ENCODE measurements around the gene GRIP1.
"Not testable (repeated sequence)": the region's sequence is repeated elsewhere in the genome, so short reads cannot be mapped to it uniquely, and the experiment has no call there.

GRIP1 gene

GRCh38 chr12:66319266-66319954 is 359.5 kb downstream of the GRIP1 start:
- no peak for DNase-seq (ENCODE audit: low read depth)

- DNase-seq (ENCODE audit: low read depth) = no peak
Observed at GRCh38 chr12:66314278-66314677, 364.6 kb downstream of the GRIP1 start.

GRCh38 chr12:66312189-66312588 is 366.7 kb downstream of the GRIP1 start:
- no peak for DNase-seq (ENCODE audit: low read depth)

- DNase-seq (ENCODE audit: low read depth) = no peak
Observed at GRCh38 chr12:66309606-66310005, 369.3 kb downstream of the GRIP1 start.

- DNase-seq (ENCODE audit: low read depth) = no peak
Observed at GRCh38 chr12:66304296-66304900, 374.5 kb downstream of the GRIP1 start.

- DNase-seq (ENCODE audit: low read depth) = not testable (repeated sequence)
Observed at GRCh38 chr12:66303316-66303804, 375.5 kb downstream of the GRIP1 start.

- DNase-seq (ENCODE audit: low read depth) = no peak
Observed at GRCh38 chr12:66302827-66303169, 376.1 kb downstream of the GRIP1 start.

GRCh38 chr12:66301944-66302826 is 376.7 kb downstream of the GRIP1 start, which contains the start of gene HELB:
Gene HELB, plus strand, starts transcription at chr12:66302493. Its CDS starts 111 bp downstream, at chr12:66302604.
- peak; percentile 94 for DNase-seq (ENCODE audit: low read depth)

GRCh38 chr12:66297923-66298322 is 381.0 kb downstream of the GRIP1 start:
- no peak for DNase-seq (ENCODE audit: low read depth)

Measured in stromal cell of bone marrow (primary cell).